SH-SY5Y (cell line): ENCODE measurements around the gene ENOX1.

Experiments
- GATA2 ChIP-seq: IDR thresholded peaks from 2 replicates; pipeline ENCODE4 v1.6.1; 2011; ENCODE audit warnings: mild to moderate bottlenecking, low read depth, low read length
- GATA3 ChIP-seq: IDR thresholded peaks from 2 replicates; pipeline ENCODE4 v1.6.1; 2011; ENCODE audit warnings: low read depth, mild to moderate bottlenecking, low read length, moderate library complexity

- TF ChIP-seq GATA2 (no peak), GATA3 (no peak)
Measured at GRCh38 chr13:43204591-43204990, 582.2 kb downstream of the ENOX1 start.
